ENCODE measurements around the gene PEX3.

PEX3 gene

GRCh38 chr6:143450453-143451371 lies at the start of gene PEX3, which contains the start of gene ADAT2:
PEX3 (plus strand) TSS chr6:143450805; CDS start chr6:143451043, 238 bp downstream.
ADAT2 (minus strand) TSS chr6:143450695; CDS start chr6:143450658, 37 bp downstream.
- DNase-seq (ENCODE audit: low spot score) = peak; percentile 93
- H3K27ac ChIP-seq = peak within 1 kb of the TSS; percentile 84
- ChIA-PET POLR2A (ENCODE audit: low non-redundant PET) (interaction anchor here (0.6 kb wide), 1 partner anchor 10 kb away, joined by 6 read pairs; no protein-coding TSS in a partner anchor), CTCF (no interaction called here)
- no peak for TF ChIP-seq CTCF (conservative IDR thresholded peaks at IDR 0.05; ENCODE audit: low read depth)

DNA sequence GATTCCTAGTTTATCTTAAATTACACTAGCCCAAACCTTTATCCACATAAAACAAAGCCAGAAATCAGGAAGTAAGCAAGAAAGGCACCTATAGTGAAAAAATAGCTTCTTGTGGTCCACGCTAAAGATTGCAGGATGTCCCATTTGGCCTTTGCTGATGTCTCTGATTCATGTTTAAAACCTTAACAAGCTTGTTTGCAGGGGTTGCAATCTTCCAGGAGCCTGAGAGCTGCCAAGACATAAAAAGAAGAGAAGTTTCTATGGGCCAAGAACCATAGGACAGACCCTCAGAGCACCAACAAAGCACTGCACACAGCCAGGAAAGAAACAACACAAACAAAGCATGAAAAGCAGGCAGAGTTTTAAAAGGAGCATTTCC lies 49.5 kb upstream of the PEX3 start:
- no peak for DNase-seq (ENCODE audit: low spot score)
- H3K27ac ChIP-seq = peak overlapping the region; percentile 61
- CTCF ChIA-PET = interaction anchor here (1.3 kb wide), 1 partner anchor 63 kb away, joined by 5 read pairs; no protein-coding TSS in a partner anchor
- POLR2A ChIA-PET (ENCODE audit: low non-redundant PET) = no interaction called here
- no peak for TF ChIP-seq CTCF (conservative IDR thresholded peaks at IDR 0.05; ENCODE audit: low read depth)

GRCh38 chr6:143401636-143402370 lies 48.8 kb upstream of the PEX3 start:
- H3K27ac ChIP-seq = peak overlapping the region; percentile 61; the same call in 1 of the 2 replicates
- DNase-seq (ENCODE audit: low spot score) = no peak
- no peak for TF ChIP-seq CTCF (conservative IDR thresholded peaks at IDR 0.05; ENCODE audit: low read depth)
- ChIA-PET CTCF (interaction anchor here (0.6 to 0.7 kb wide), 3 partner anchors 25 to 654 kb away, joined by 3 to 4 read pairs (median 3); no protein-coding TSS in a partner anchor), POLR2A (ENCODE audit: low non-redundant PET) (no interaction called here)

DNA sequence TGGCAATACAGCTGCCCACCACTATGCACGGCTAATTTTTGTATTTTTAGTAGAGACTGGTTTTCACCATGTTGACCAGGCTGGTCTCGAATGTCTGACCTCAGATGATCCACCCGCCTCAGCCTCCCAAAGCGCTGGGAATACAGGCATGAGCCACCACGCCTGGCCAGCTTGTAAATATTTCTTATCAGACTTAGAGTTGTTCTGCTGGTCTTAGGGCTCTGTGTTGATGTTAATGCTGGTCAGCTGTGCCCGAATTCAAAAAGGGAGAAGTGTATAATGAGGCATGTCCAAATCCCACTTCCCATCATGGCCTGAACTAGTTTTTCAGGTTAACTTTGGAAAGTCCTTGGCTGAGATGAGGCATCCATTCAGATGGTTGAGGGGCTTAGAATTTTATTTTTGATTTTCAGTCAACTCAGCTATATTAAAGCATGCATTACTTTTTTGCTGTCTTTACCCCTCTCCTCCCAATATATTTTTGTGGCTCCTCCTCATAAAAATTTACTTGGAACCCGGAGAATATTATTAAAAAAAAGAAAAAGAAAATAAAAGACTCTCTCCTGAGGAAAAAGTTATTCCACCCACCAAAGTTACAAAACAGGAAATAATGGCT lies 47.8 kb upstream of the PEX3 start:
- TF ChIP-seq CTCF (conservative IDR thresholded peaks at IDR 0.05; ENCODE audit: low read depth) = no peak
- POLR2A ChIA-PET (ENCODE audit: low non-redundant PET) = no interaction called here
- CTCF ChIA-PET = interaction anchor here (0.7 kb wide), 1 partner anchor 310 kb away, joined by 3 read pairs; no protein-coding TSS in a partner anchor
- DNase-seq (ENCODE audit: low spot score) = no peak
- H3K27ac ChIP-seq = no peak overlapping the region

- ChIA-PET POLR2A (ENCODE audit: low non-redundant PET) (no interaction called here), CTCF (no interaction called here)
- no peak overlapping the region for H3K27ac ChIP-seq
- no peak for TF ChIP-seq CTCF (conservative IDR thresholded peaks at IDR 0.05; ENCODE audit: low read depth)
- DNase-seq (ENCODE audit: low spot score) = peak; percentile 52
Observed at GRCh38 chr6:143405373-143406154, 45.0 kb upstream of the PEX3 start.
